Endometrium (tissue), 2 donors: ENCODE results near the gene RBM39.

Experiments
- FAIRE-seq: peaks from 2 replicates; lab custom pipeline; 2012; peaks lifted over from hg19 to GRCh38; lab: Jason Lieb, UNC
- donor health status: control.
- donor health status: control.

The RBM39 gene

DNA sequence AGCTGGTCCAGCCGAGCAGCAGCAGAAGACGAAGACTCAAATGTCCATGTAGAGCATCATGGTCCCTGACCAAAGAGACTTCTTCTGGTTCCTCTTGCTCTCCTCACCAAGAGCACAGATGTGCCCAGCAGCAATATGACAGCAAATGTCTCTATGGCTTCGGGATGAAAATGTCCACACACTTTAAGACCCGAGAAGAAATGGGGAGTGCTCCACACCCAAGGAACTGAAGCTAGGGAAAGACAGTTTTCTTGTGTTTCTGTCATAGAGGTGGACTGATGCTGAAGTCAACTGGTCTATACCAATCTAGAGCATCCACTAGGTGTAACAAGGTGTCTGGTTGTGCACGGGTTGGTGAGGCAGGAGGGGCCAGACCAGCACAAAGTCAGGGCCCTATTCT is 72.8 kb downstream of the RBM39 start:
- no peak for FAIRE-seq

DNA sequence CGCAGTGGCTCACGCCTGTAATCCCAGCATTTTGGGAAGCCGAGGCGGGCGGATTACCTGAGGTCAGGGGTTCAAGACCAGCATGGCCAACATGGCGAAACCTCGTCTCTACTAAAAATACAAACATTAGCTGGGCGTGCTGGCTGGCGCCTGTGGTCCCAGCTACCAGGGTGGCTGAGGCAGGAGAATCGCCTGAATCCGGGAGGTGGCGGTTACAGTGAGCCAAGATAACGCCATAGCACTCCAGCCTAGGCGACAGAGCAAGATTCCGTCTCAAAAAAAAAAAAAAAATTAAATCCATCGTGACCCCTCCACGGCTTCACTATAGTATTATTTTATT is 76.1 kb downstream of the RBM39 start:
- no peak for FAIRE-seq

DNA sequence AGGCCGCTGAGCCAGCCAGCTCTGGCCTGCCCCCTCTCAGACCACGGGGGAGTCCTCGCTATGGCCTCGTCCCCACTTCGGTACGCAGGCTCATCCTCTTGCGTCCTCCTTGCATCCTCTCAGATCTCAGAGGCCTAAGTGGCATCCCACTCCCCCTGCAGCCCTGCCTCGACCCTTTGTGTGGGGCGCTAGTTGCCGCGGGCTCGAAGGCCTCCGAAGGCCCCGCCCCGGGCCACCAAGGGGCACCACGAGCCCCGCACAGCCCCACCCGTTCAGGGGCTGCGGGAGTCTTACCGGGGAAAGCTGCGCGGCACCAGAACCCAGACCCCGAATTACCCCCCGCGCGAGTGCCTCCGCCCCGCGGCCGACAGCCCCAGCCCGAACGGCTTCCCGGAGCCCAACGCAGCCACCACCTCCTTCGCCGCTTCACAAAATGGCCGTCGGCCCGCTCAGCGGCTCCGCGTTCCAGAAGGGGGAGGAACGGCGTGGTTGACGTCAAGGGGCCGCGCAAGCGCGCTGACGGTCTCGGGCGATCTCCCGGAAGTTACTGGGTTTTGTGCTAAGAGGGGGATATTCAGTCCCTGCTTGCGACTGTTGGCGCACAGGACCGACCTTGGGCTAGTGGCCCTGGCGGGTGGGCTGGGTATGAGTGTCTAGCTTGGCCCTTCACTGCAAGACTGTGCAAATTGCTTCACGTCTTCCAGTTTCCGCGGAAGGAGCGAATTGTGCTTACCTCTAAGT is 77.4 kb downstream of the RBM39 start, which contains the start of the genes CPNE1 and RBM12:
Gene CPNE1, minus strand, starts transcription at position 435 of the 741 bp plus-strand sequence. CDS start 31,977 bp downstream, outside the sequence.
Gene RBM12, minus strand, starts transcription at position 435 of the 741 bp plus-strand sequence. CDS start 9,578 bp downstream, outside the sequence.
- no peak for FAIRE-seq

DNA sequence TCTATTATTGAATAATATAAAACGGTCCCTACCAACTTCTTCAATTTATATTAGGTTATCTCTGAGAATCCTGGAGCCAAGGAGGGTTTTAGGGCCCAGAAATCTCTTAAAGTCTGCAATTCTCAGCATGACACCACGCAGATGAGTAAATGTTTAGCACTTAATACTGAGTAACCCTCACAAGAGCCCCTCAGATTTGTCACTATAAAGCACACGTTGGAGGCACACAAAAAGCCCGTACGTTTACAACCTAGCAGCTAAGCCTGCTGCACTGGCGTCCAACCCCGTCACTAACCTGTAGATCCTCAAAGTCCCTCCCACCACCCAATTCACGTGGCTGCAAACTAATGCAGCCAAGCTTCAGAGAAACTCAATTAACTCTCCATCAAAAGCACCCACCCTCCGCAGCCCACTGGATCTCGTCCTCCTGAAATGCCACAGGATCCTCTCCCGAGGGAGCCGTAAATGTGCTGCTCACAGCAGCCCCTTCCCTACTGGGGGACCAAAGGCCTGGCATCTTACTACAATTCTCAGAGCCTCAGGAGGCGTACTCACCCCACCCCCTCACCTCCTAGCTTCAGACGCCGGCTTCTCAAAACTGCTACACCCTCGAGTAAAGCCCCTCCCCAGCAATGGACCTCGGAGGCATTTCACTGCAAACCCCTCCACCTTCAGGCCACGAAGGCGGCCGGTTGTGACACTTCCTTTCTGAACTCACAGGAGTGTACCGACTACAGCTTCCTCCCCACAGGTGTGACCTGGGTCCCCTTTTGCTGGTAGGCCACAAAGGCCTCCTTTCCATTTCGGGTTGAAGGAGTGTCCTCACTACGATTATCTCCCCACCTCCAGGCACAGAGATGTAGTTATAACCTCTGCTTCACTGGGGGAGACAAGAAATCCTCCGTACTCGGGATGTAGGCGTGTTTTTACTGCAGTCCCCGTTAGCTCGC is 78.3 kb downstream of the RBM39 start:
- no peak for FAIRE-seq

GRCh38 chr20:35662551-35662950 is 79.5 kb downstream of the RBM39 start:
- FAIRE-seq: no peak

GRCh38 chr20:35661908-35662307 is 80.2 kb downstream of the RBM39 start:
- FAIRE-seq: no peak

DNA sequence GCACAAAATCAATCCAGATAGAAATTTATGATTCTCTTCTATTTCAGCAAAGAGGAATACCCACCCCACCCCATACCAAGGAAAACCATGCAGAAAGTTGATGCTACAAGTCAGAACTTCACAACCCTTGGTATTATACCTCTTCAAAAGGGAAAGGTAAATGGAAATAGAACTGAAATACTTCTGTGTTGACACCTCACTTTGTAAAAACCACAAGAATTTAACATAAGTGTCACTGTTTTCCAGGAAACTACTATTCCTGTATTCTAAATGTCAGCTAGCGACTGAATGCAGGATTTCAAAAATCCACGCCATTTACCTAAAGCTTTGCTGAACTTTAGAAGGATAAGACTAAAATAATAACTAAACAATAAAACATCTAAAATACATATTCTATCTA is 81.0 kb downstream of the RBM39 start:
- FAIRE-seq: no peak

DNA sequence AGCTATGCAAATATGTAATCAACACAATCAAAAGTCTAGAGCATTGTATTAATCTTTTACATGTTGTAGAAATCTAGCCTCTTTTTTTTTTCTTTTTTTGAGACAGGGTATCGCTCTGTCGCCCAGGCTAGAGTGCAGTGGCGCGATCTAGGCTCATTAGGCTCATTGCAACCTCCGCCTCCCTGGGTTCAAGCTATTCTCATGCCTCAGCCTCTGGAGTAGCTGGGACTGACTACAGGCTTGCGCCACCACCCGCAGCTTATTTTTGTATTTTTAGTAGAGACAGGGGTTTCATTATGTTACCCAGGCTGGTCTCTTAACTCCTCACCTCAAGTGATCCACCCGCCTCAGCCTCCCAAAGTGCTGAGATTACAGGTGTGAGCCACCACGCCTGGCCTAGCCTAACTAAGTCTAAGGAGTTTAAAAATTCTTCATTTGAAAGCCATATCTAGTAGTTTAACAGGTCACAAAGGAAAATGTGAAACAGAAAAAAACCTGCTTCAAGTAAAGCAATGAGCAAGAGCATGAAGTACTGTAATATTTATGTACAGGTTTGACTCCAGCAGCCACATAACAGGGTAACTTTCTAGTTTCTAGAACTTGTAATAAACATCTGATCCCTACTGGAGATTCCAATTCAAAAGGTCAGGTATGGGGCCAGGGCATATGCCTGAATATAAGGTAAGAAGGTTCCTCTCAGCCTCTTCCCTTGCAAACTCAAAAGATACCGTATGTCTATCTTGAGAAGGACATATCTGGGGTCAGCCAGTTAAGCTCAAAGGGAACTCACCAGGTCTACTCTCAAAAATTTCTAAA is 81.7 kb downstream of the RBM39 start:
- FAIRE-seq: no peak

GRCh38 chr20:35657271-35657670 is 84.8 kb downstream of the RBM39 start:
- FAIRE-seq: no peak

GRCh38 chr20:35654415-35654814 is 87.6 kb downstream of the RBM39 start:
- FAIRE-seq: no peak

DNA sequence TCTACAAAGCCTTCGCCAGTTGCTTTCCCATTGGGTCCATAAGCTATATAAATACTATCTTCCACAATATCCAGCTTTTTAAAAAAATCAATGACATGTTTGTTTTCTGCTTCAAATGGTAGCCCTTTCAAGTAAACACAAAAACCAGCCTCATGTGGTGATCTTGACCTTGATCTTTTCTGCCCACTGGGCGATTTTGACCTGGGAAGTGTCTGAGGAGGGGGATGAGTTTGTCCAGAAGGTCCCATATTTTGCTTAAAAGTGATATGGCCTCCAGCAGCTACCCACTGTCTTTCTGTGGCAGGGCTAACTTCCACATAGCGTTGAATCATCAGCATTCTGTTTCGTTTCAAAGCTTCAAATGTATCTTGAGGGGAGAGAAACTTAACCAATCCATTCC is 88.2 kb downstream of the RBM39 start:
- no peak for FAIRE-seq
